MM.1S (cell line): ENCODE data around the gene KIAA1191.

Experiments used
- CTCF ChIP-seq: fragments of 300-600 bp; sonication (generic); IDR thresholded peaks from 2 replicates; pipeline ENCODE4 v1.5.1; 2016; ENCODE audit warnings: antibody characterized with exemption, low read length, mixed read lengths
- EZH2 ChIP-seq: fragments of 300-600 bp; sonication (generic); optimal IDR thresholded peaks from 2 replicates; pipeline ENCODE3; 2017; ENCODE audit warnings: low read depth, mild to moderate bottlenecking, antibody characterized with exemption, low read length, mixed read lengths

GRCh38 chr5:176409765-176410164, 48.2 kb upstream of the KIAA1191 start:
- no peak for TF ChIP-seq CTCF
- no peak for TF ChIP-seq EZH2
